GM19240 (cell line): ENCODE results near the gene GRIN1.
A peak's percentile ranks its signal among the peaks of the same experiment; 100 is the strongest.

ENCODE experiments used
- DNase-seq: peaks from one replicate; pipeline ENCODE4 v3.0.0; 2011; ENCODE audit warnings: low spot score; ENCODE audit not compliant: insufficient read length

Gene GRIN1

DNA sequence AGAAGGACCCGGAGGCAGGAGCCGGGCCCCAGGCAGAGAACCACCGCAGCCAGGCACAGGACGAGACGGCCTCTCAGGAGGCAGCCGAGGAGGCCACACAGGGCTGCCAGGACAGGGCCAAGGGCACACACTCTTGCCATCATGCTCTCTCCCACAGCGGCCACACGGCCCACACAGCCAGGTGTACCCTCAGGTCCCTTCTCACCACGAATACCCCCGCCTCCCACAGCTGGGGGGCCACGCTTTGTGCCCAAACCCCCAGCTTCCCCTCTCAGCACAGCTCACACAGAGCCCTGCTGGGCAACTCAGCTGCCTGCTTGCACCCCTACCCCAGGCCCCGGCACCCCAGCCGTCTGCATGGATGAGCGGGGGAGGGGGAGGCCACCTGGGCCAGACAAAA is 54.8 kb downstream of the GRIN1 start:
- no peak for DNase-seq

DNA sequence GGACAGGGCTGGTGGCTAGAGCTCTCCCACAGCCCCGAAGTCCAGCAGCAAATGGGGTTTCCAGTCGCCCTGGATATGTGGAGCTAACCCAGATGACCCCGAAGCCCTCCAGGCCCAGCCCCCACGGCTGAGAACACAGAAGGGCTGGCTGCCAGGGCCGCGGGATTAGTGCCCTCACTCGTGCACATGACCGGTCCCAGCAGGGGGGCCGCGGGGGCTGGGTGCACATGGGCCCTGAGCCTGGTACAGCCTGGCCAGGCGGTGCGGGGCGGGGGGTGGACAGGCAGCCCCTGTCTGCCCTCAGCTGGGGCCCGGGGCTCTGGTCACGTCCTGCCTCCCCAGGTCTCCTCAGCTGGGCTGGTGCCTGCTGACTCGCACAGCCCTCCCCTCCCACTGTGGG is 55.4 kb downstream of the GRIN1 start:
- no peak for DNase-seq

DNA sequence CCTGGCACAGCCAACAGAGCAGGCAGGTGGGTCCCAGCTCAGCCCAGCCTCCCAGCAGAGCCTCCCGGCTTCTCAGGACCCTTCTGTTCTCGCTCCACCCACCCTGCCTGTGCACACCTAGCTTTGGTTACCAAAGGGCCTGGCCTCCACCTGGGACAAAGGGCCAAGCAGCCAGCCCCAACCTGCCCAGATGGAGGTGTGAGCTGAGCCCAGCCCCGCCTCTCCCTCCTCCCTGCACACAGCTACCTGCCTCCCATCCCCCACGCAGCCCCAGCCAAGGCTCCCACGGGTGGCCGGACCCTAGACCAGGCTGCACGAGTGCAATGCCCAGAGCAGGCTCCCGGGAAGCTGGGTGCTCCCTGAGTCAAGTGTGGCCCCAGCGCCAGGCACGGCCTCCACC is 56.0 kb downstream of the GRIN1 start:
- no peak for DNase-seq

DNA sequence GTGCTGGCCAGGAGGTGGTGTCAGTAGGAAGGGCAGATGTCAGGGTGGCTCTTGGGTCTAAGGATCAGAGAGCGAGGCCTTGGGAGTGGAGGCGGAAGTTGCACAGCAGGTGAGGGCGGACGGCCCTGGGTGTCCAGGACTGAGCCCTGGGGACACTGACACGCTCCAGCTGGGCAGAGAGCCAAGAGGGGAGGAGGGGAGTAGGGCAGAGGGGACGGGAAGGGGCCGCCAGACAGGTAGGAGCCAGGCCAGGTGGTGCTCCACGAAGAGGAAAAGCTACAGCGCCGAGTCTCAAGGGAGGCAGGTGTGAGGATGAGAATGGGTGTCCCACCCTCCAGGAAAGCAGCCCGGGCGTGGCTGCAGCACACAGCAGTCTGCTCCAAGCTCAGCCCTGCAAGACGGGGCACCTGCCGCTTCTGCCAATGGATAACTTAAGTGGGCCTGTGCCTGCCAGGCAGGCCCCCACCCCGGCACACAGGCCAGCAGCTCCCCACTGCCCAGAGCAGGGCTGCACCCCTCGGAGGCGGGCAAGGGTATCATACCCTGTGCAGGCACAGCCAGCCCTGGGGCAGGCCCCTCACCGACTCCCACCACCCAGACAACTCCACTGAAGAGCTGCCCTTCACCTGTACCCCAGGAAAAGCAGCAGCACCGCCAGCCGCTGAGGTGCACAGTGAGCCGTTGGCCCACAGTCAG is 56.7 kb downstream of the GRIN1 start:
- no peak for DNase-seq

DNA sequence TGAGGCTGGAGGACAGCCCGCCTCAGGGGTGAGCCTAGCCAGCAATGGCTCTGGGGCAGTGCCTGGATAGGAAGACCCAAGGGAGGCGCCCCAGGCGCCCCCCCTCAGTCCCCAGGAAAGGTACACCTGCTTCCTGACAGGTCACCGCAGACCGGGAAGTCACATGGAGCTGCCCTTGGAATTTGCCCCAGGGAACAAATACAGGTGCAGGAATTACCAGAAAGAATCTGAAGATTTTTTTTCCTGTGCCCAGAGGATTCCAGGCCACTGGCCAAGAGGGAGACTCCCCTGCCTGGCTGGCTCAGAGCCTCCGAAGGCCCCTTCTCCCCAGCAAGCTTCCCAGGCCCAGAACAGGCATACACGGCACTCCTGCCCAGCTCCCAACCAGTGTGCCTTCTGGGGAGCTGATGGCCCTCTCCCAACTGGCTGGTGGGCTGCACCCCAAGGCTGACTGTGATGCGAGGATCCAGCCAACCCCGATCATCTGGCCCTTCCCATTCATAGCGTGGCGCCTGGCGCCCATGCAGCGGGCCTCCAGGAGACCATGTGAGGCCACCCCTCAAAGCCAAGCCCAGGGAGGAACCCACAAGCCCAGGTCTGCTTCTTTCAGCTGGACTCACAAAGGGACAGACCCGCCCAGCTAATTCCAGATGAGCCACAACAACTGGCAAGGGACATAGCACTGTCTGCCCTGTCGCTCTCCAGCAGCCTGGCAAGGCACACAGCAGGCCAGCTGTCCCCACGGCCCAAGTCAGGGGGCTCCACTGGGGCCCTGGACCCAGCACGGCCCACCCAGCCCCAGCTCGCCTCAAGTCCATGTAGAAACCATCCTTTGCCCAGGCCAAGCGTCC is 59.3 kb downstream of the GRIN1 start:
- DNase-seq, result no peak

DNA sequence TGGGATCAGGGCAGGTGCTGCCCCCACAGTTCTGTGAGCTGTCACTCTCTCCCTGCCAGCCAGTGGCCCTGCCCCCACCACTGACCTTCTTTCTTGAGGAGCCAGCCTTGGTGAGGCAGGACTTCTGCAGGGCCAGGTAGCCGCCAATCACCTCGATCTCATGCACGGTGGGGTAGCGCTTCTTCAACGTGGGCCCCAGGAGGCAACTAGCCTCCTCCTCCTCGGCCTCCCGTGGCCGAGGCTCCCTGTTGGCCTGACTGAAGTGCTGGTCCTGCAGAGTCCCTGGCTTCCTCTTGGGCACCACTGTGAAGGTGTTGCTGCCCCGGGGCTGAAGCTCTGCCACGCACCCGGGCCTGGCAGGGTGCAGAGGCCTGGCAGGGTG is 59.9 kb downstream of the GRIN1 start:
- DNase-seq, result no peak

DNA sequence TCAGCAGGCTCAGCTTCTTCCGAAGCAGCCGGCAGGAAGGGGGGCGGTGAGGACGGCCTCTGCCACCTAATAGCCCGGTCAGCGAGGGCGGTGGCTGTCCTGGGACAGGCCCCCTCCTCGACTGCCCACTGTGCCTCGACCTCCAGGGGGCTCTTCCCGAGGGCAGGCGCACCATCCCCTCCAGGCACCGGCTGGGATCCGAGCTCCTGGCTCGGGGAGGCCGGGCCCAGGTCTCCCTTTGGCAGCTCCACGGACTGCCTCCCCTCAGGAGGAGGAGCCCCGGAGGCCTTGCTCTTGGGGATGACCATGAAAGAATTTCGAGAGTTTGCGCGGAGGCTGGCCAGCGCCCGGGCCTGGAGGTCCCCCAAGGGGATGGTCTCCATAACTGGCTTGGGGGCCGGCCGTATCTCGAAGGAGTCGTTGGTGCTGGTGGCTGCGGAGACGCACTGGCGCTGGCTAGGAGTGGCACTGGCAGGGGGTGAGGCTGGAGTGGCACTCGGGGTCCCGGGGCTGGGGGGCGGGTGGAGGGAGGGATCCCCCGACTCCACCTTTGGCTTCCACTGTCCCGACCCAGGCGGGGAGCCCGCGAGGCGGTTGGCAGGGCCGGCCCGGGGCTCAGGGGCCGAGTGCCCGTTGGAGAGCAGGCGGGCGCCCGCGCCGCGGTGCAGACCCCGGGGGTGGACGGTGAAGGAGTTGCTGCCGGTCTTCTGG is 60.6 kb downstream of the GRIN1 start:
- no peak for DNase-seq

DNA sequence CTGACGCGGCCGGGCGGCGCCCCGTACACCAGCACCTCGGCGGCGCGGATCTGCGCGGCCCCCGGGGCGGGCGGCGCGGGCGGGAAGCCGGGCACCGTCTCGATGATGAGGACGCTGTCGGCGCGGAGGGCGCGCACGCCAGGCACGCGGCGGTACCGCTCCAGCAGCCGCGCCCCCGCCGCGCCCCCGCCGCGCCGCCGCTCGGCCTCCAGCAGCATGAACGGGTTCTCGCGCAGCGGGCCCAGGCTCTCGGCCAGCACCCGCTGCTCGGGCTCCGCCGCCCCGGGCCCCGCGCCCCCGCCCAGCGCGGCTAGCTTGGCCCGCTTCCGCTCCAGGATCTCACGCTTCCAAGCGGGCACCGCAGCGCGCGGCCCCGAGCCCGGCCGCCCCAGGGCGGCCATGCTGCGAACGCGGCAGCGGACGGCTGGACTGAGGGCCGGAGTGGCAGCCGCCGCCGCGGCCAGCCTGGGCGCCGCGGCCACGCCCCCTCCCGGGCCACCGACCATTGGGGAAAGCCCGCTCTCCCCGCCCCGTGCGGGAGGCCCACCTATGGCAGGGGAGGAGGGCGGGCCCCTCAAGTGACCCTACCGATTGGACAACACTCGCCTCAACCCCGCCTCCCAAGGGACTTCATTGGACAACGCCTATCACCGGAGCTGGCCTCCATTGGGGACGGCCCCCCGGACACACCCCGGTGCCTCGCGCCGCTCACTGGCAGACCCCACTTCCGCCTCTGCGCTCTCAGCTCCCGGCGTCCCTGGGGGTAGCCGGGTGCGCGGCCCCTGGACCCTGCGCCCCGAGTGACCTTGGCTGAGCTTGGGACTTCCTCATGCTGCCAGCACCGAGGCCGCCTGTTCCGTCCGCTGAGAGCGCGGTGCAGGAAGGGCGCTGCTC is 61.6 kb downstream of the GRIN1 start, which contains the start of gene TPRN:
TPRN (minus strand) TSS at position 431 of the 894 bp plus-strand sequence; CDS start at position 401, 30 bp downstream.
- peak; percentile 100 for DNase-seq

DNA sequence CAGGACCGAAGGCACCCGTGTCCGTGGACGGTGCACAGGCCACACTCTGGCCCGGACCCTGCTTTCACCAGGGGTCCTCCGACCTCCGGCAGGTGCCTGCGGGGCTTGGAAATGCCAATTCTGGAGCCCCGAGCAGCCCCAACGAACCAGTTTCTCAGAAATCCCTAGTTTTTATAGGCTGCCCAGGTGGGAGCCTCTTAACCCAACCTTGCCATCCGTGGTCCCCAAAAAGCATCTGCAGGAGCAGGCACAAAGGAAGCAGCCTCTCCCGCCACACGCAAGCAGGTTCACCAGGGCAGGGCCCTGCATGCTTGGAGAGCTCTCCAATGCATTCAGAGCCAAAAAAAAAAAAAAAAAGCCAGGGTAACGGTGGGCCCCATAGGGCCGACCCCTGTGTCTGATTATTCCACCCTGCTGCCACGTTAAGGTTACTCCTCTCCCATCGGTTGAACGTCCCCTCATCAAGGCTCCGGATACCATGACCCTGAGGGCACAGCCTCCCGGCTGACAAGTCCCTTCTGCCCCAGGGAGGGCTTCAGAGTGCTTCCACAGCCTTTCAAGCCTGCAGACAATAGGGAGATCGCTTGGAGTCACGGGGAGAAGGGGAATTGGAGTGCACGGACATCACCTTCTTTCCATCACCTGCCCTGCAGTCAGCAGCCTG is 62.4 kb downstream of the GRIN1 start:
- no peak for DNase-seq

DNA sequence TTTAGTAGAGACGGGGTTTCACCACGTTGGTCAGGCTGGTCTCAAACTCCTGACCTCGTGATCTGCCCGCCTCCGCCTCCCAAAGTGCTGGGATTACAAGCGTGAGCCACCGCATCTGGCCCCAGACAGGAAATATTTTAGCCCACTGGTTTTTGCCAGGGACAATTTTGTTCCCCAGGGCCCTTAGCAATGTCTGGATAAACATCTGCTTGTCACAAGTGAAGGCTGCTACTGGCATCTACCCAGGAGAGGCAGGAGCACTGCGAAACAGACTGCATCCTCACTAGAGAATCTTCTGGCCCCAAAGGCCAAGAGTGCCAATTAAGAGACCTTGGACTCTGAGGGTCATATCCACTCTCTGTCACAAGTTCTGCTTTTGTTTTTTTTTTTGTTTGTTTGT is 64.0 kb downstream of the GRIN1 start:
- no peak for DNase-seq

DNA sequence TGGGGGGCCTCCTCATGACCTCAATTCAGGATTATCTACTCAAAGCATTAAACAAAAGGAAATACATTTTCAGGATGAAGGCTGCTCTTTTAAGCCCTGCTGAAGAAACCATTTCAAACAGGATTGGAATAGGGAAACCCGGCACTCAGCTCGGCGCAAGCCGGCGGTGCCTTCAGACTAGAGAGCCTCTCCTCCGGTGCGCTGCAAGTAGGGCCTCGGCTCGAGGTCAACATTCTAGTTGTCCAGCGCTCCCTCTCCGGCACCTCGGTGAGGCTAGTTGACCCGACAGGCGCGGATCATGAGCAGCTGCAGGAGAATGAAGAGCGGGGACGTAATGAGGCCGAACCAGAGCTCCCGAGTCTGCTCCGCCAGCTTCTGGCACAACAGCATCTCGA is 65.8 kb downstream of the GRIN1 start:
- DNase-seq, result no peak

DNA sequence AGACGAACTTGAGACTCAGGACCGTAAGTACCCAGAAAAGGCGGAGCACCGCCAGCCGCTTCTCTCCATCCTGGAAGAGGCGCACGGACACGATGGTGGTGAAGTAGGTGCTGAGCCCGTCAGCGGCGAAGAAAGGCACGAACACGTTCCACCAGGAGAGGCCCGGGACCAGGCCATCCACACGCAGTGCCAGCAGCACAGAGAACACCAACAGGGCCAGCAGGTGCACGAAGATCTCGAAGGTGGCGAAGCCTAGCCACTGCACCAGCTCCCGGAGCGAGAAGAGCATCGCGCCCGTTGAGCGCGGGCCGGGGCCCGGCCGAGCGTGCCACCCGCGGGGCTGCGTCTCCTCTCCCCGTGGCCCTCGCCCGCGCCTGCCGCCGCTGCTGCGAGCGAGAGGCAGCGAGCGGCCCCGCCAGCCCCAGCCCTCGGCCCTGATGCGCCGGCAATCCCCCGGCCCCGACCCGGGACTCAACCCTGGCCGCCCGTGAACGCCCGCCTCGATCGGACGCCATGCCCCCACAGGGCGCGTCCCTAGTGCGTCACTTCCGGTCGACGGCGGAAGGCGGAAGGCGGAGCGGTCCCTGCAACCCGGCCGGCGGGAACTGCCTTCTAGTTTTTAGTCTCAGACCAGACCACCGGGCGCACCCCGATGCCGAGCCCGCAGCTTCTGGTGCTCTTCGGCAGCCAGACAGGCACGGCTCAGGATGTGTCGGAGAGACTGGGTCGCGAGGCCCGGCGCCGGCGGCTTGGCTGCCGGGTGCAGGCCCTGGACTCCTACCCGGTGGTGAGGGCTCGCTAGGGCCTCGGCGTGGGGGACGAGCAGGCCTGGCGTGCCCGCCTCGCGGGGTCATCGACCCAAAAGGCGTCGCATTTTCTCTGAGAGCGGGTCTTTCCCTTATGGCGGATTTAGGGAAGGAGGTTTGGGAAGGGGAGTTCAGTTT is 66.4 kb downstream of the GRIN1 start, which contains the start of the genes NDOR1 and TMEM203:
NDOR1 (plus strand) TSS at position 575 of the 944 bp plus-strand sequence; CDS start at position 653, 78 bp downstream.
TMEM203 (minus strand) TSS at position 523 of the 944 bp plus-strand sequence; CDS start at position 289, 234 bp downstream.
- peak; percentile 97 for DNase-seq

DNA sequence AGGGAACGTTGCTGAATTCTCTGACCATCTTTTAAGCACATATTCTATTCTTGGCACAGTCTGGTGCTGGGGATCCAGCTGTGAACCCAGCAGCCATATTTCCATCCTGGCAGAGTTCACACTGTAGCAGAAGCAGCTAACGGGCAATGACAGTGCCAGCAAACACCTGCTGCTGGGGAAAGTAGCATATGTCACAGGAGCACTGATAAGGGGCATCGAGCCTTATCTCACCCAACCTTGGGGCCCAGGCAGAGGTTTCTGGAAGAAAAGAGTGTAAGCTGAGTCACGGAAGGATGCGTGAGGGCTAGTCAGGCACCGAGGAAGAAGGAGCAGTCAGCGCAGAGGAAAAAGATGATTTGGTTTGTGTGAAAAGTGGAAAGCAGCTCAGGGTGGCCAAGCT is 67.6 kb downstream of the GRIN1 start:
- DNase-seq, result no peak

DNA sequence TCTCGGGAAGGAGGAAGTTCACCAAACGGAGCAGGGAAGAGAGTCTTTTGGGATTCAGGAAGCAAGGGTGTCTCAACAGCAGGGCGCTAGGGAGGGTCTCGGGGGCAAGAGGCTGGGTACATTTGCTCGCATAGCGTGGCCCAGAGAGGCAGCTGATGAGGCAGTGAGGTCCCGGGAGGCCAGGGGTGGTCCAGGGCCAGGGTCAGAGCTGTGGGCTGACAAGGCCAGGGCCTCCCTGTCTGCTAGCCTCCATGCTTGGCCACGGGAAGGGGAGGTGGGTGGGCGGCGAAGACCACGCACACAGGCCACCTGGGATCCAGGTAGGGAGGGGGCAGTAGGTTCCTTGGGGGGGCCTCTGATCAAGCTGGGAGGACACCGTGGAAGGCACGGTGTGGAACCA is 72.6 kb downstream of the GRIN1 start:
- DNase-seq, result no peak

DNA sequence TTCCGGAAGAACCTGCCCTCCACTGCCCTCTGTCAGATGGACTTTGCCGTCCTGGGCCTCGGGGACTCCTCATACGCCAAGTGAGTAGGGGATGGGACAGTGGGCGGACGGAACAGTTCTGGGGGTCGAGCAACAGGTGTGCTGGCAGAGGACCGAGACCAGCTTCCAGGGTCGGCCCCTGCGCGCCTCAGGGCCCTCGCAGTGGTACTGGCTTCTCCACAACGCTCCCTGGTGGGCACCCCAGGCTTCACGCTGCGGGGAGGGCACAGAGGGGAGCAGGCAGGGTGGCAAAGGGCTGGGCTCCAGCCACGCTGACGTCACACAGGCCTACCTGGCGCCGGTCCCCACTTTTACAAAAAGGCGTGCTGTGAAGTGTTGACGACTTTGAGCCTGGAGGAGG is 73.6 kb downstream of the GRIN1 start:
- no peak for DNase-seq

DNA sequence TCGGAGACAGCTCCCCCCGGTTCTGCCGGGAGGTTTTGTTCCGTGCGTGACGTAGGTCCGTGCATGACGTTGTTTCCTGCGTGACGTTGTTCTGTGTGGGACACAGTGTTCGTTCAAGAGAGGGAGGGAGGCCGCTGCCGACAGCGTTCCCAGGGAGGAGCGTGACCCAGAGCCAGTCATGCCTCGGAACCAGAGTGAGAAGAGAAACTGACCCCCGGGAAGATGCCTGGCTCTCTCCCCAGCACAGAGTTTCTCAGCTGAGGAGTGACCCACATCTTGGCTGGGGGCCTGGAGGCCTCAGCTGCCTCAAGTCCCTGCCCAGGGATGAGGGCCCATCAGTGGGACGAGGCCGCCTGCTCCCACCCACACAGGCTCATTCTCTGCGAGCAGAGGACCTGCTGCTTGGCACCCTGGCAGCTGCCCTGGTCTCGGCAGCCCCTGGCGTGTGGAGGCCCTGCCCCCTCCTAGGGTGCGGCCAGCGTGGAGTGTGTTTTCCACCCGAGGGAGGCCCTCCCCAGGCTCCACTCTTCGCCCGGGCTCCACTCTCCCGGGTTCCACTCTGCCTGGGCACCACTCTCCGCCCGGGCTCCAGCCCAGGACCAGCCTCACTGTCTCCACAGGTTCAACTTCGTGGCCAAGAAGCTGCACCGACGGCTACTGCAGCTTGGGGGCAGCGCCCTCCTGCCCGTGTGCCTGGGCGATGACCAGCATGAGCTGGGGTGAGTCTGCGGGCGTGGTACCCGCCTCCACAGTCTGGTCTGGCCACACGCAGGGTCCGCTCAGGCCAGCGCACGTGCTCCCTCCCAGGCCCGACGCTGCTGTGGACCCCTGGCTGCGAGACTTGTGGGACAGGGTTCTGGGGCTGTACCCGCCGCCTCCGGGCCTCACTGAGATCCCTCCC is 74.5 kb downstream of the GRIN1 start:
- no peak for DNase-seq

DNA sequence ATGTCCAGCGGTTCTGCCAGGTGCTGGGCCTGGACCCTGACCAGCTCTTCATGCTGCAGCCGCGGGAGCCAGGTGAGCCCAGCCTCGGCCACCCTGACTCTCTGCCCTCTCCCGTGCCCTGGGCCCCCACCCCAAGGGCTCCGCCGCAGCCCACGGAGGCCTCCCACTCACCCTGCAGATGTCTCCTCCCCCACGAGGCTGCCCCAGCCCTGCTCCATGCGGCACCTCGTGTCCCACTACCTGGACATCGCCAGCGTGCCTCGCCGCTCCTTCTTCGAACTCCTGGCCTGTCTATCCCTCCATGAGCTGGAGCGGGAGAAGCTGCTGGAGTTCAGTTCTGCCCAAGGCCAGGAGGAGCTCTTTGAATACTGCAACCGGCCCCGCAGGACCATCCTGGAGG is 75.7 kb downstream of the GRIN1 start:
- DNase-seq, result no peak
